Prostate gland (tissue), 2 donors: Measurements from ENCODE around the gene TRPM6. TPM values are rescaled to one million over a fixed set of nuclear protein-coding genes. Genes with fewer than 3 reads are reported as not detected.
"Not testable (repeated sequence)": the region's sequence is repeated elsewhere in the genome, so short reads cannot be mapped to it uniquely, and the experiment has no call there.

Experiments
- DNase-seq: peaks from one replicate; pipeline ENCODE4 v3.0.0-alpha.2; 2019; ENCODE audit warnings: low spot score
- H3K27ac ChIP-seq, 2 donors: fragments of 200-600 bp; sonication (generic); 2 replicates each; pipeline ENCODE4 v1.5.1; 2017 to 2019
- H3K27me3 ChIP-seq: fragments of 200-600 bp; sonication (generic); replicated peaks from 2 replicates; pipeline ENCODE4 v1.5.1; 2019; ENCODE audit not compliant: insufficient read depth
- H3K36me3 ChIP-seq, 2 donors: fragments of 200-600 bp; sonication (generic); 1 replicate in 1 of 2; 2 replicates in 1 of 2; pipeline versions ENCODE4 v1.5.1 to v1.8.1; 2017 to 2019
- H3K4me1 ChIP-seq: fragments of 200-600 bp; sonication (generic); replicated peaks from 2 replicates; pipeline ENCODE4 v1.5.1; 2019
- H3K4me3 ChIP-seq, 2 donors: fragments of 200-600 bp; sonication (generic); 2 replicates each; pipeline ENCODE4 v1.5.1; 2017 to 2019
- H3K9me3 ChIP-seq: fragments of 200-600 bp; sonication (generic); 2 replicates; pipeline ENCODE4 v1.5.1; 2017
- POLR2A ChIP-seq: fragments of 450-650 bp; IDR thresholded peaks from one replicate; pipeline ENCODE4 v1.6.1; 2016; ENCODE audit warnings: antibody characterized with exemption, mild to moderate bottlenecking
- POLR2AphosphoS5 ChIP-seq: sonication (generic); formaldehyde crosslinking; IDR thresholded peaks from one replicate; pipeline ENCODE4 v1.6.1; 2017; ENCODE audit warnings: antibody characterized with exemption
- WGBS: methylation state at CpG from one replicate; pipeline ENCODE4 v1.1.5; 2018; 5-methylcytosine and 5-hydroxymethylcytosine counted together
- intact Hi-C: fragments of 100-400 bp; cut with DNase I; formaldehyde crosslinking; loops from one replicate; pipeline ENCODE4 v1.14.2; 2022
- total RNA-seq, 2 donors: library from RNA; depleted of rRNA; stranded (reverse); fragments of >200 nt; gene quantifications; one replicate each; pipeline ENCODE4 v1.1.0, GENCODE V29; 2016
- TF ChIP-seq, protein P1 (sequence below), 4 experiments: fragments of 200-600 bp in 2 of 4; fragments of 450-650 bp in 2 of 4; sonication (generic) in 2 of 4; IDR thresholded peaks; 1 replicate in 3 of 4; 2 replicates in 1 of 4; pipeline ENCODE4 v1.5.1; 2016 to 2019; ENCODE audit warnings: antibody characterized with exemption in 4 of 4, mild to moderate bottlenecking in 2 of 4, moderate library complexity in 2 of 4

Gene TRPM6
- total RNA-seq, 2 donors from 2014 or later, result 0.36 to 4.7 TPM

DNA sequence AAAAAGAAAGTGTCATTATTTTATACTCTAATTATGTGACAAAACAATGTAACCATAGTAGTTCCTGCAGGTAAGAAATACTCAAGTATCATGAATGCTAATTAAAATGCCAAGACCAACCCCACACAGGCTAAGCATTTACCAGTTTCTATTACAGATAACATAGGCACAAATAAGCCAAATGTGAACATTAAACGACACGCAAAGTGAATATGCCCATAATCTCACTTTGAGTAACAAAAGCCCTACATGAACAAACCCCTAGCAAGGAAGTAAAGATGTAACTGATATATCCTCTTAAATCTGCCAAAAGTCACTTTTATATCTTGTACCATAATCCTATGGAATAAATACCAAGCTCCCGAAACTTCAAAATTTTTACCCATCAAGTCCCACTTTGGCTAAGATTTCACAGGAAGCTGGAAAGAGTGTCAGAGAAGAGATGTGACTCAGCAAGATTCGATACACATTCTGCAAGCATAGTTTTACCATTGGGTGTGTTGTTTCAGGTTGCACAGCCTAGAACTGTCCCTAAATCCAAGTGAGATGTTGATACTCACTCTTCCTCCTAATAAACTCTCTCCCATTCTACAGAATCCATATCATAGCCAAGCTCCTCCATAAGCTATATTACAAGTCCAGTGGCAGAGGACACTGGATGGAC, 28.8 kb downstream of the TRPM6 start:
- Histone ChIP-seq H3K36me3 (no peaks in the 10 kb centered on the region), H3K4me1 (no peaks in the 10 kb centered on the region), H3K27me3 (no peaks in the 10 kb centered on the region), H3K4me3 (no peak overlapping the region), H3K27ac (no peak overlapping the region), H3K9me3 (no peaks in the 10 kb centered on the region)
- DNase-seq, result no peak
- intact Hi-C loops, result no loop called here
- WGBS, result 64% methylated on average over 4 of the region's 4 CpGs
- TF ChIP-seq, protein P1, sequence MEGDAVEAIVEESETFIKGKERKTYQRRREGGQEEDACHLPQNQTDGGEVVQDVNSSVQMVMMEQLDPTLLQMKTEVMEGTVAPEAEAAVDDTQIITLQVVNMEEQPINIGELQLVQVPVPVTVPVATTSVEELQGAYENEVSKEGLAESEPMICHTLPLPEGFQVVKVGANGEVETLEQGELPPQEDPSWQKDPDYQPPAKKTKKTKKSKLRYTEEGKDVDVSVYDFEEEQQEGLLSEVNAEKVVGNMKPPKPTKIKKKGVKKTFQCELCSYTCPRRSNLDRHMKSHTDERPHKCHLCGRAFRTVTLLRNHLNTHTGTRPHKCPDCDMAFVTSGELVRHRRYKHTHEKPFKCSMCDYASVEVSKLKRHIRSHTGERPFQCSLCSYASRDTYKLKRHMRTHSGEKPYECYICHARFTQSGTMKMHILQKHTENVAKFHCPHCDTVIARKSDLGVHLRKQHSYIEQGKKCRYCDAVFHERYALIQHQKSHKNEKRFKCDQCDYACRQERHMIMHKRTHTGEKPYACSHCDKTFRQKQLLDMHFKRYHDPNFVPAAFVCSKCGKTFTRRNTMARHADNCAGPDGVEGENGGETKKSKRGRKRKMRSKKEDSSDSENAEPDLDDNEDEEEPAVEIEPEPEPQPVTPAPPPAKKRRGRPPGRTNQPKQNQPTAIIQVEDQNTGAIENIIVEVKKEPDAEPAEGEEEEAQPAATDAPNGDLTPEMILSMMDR (IDR thresholded peaks at IDR 0.05), result no peak
- TF ChIP-seq POLR2A (no peak), POLR2AphosphoS5 (no peak)

DNA sequence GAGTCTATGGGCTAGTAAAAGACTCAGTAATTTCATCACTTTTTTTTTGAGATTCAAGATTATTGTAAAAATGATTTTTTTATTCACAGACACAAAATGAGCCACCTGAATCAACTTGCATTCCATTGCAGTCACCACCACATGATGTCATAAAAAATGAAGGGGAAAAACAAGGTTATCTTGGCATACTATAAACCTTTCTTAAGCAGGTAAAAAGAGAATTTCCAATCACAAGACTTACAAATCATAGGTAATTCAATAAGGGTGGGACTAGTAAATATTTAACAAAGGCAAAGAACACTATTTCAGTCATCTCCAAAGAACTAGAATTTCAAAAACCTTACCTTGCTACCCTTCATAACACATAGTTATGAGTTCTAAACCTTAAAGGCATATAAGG, 30.7 kb downstream of the TRPM6 start:
- intact Hi-C loops, result no loop called here
- Histone ChIP-seq H3K27ac (no peak overlapping the region), H3K27me3 (no peaks in the 10 kb centered on the region), H3K4me3 (no peak overlapping the region), H3K4me1 (no peaks in the 10 kb centered on the region), H3K9me3 (no peaks in the 10 kb centered on the region), H3K36me3 (no peaks in the 10 kb centered on the region)
- DNase-seq, result no peak
- TF ChIP-seq POLR2AphosphoS5, result no peak
- TF ChIP-seq, protein P1 (IDR thresholded peaks at IDR 0.05), result no peak
- TF ChIP-seq POLR2A, result no peak

DNA sequence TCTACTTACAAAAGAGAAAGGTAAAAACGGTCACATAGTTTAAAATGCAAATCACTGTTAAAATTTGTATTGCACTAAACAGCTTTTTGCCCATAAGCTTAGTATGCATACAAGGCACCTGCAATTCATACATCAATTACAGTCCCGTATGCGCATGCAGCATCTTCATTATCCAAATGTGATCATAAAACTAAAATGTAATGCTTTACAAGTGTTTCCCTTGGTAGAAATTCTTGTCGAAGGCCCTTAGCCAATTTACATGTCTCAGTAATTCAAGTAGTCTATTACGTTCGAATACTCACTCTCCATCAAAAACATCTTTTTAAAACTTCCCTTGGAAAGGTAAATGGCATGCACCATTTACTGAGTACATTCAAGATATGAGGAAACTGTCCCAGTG, 32.6 kb downstream of the TRPM6 start:
- TF ChIP-seq POLR2A (no peak), POLR2AphosphoS5 (no peak)
- TF ChIP-seq, protein P1 (IDR thresholded peaks at IDR 0.05), result no peak
- Histone ChIP-seq H3K36me3 (no peaks in the 10 kb centered on the region), H3K27me3 (no peaks in the 10 kb centered on the region), H3K4me1 (no peaks in the 10 kb centered on the region), H3K27ac (no peak overlapping the region), H3K4me3 (no peak overlapping the region), H3K9me3 (no peaks in the 10 kb centered on the region)
- no peak for DNase-seq
- WGBS, result 84% methylated on average over 6 of the region's 6 CpGs
- intact Hi-C loops, result no loop called here

- 92% methylated on average over 19 of the region's 36 CpGs for WGBS
- intact Hi-C loops, result not testable (repeated sequence)
These were observed 34.7 kb downstream of the TRPM6 start for GRCh38 chr9:74853024-74853423.

DNA sequence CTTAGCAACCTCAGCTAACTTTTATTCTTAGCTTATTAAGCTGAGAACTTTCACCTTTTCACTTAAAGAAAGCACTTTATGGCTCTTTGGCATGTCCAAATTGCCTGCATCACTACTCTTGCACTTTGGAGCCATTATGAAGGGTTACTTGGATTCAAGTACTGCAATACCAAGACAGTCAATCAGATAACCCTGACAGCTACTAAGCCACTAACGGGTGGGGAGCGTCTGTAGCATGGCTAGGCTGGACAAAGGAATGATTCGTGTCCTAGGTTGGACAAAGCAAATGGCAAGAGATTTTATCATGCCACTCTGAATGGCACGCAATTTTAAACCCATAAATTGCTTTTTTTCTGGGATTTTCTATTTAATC, 39.6 kb downstream of the TRPM6 start:
- WGBS, result 59% methylated on average over 4 of the region's 4 CpGs
- no peak for DNase-seq
- intact Hi-C loops, result no loop called here
- Histone ChIP-seq H3K9me3 (no peaks in the 10 kb centered on the region), H3K4me3 (no peak overlapping the region), H3K36me3 (no peaks in the 10 kb centered on the region), H3K27ac (no peak overlapping the region), H3K4me1 (no peaks in the 10 kb centered on the region), H3K27me3 (no peaks in the 10 kb centered on the region)
- TF ChIP-seq POLR2AphosphoS5, result no peak
- TF ChIP-seq, protein P1 (IDR thresholded peaks at IDR 0.05), result no peak
- no peak for TF ChIP-seq POLR2A

More at GRCh38 chr9:74853024-74853423, 34.7 kb downstream of the TRPM6 start:
- H3K4me1 ChIP-seq, H3K9me3 ChIP-seq, H3K27me3 ChIP-seq, DNase-seq, H3K36me3 ChIP-seq, H3K27ac ChIP-seq, H3K4me3 ChIP-seq: not testable (repeated sequence)
